HCT116 (cell line): ENCODE data around the gene RBM38. TPM values are rescaled to one million over a fixed set of nuclear protein-coding genes. Genes with fewer than 3 reads are reported as not detected.

ENCODE experiments used
- ATAC-seq: fragments of 200-7000 bp; cut with Tn5 transposase; 2 replicates; pipeline ENCODE4 v1.9.1; 2020; ENCODE audit warnings: mild to moderate bottlenecking, moderate library complexity
- BruUV-seq: library from RNA; stranded (reverse); fragments of 400-500 nt; replicated peaks from 2 replicates; lab custom pipeline; 2021; lab: Mats Ljungman, UMichigan
- CTCF ChIA-PET: fragments of 300-600 bp; sonication (Branson Sonifier 250); formaldehyde crosslinking; loops from one replicate; lab custom pipeline; 2021; ENCODE audit warnings: antibody characterized with exemption; lab: Charles Lee
- POLR2A ChIA-PET: fragments of 300-600, 350-600 bp; sonication (Branson Sonifier 250); formaldehyde crosslinking; loops from one replicate; lab custom pipeline; 2021; ENCODE audit warnings: antibody characterized with exemption; lab: Charles Lee
- RAD21 ChIA-PET, 2 experiments: fragments of 300-600 bp; sonication (Branson Sonifier 250); formaldehyde crosslinking; loops; one replicate each; lab custom pipeline; 2023; ENCODE audit warnings: low total read pairs in 2 of 2; ENCODE audit not compliant: uncharacterized antibody in 2 of 2, unreplicated experiment in 2 of 2, low non-redundant PET in 1 of 2; lab: Charles Lee
- DNase-seq: peaks from one replicate; pipeline ENCODE4 v3.0.0-alpha.2; 2010; ENCODE audit warnings: low read depth, low spot score
- H2AFZ ChIP-seq: fragments of 200-600 bp; shearing (Covaris generic), sonication (generic); 2 replicates; pipeline ENCODE4 v1.6.1; 2017; ENCODE audit warnings: low read depth, mixed run types, mixed read lengths, antibody characterized with exemption, low read length; ENCODE audit not compliant: poor library complexity, severe bottlenecking
- H3K27ac ChIP-seq: 2 replicates; pipeline ENCODE4 v1.5.1; 2012; ENCODE audit warnings: low read depth, low read length
- H3K27me3 ChIP-seq: fragments of 200-600 bp; sonication (generic); 2 replicates; pipeline ENCODE4 v1.6.1; 2016; ENCODE audit warnings: mixed run types, low read length, mixed read lengths; ENCODE audit not compliant: insufficient read depth
- H3K36me3 ChIP-seq, 2 experiments: fragments of 200-500 bp in 1 of 2; fragments of 200-600 bp in 1 of 2; sonication (Bioruptor generic) in 1 of 2; sonication (generic) in 1 of 2; 2 replicates each; pipeline versions ENCODE4 v1.5.1 to v1.6.1; 2014 to 2016; ENCODE audit warnings: low read length in 2 of 2, inconsistent platforms in 1 of 2, mixed read lengths in 1 of 2, mixed run types in 1 of 2; ENCODE audit not compliant: insufficient read depth in 2 of 2, control insufficient read depth in 1 of 2
- H3K4me1 ChIP-seq, 2 experiments: fragments of 200-600 bp in 1 of 2; sonication (generic) in 1 of 2; 2 replicates each; pipeline versions ENCODE4 v1.5.1 to v1.6.1; 2012 to 2017; ENCODE audit warnings: low read length in 2 of 2, inconsistent platforms in 1 of 2, mild to moderate bottlenecking in 1 of 2, mixed read lengths in 1 of 2, mixed run types in 1 of 2, moderate library complexity in 1 of 2; ENCODE audit not compliant: insufficient read depth in 2 of 2, control insufficient read depth in 1 of 2
- H3K4me2 ChIP-seq: fragments of 200-600 bp; sonication (generic); 2 replicates; pipeline ENCODE4 v1.6.1; 2017; ENCODE audit warnings: mixed run types, low read length, mixed read lengths
- H3K4me3 ChIP-seq, 2 experiments: fragments of 200-600 bp in 1 of 2; sonication (generic) in 1 of 2; replicated peaks in 1 of 2; 2 replicates each; pipeline ENCODE4 v1.5.1; 2011 to 2016; ENCODE audit warnings: low read length in 2 of 2, control low read depth in 1 of 2, low read depth in 1 of 2, mild to moderate bottlenecking in 1 of 2, mixed read lengths in 1 of 2, mixed run types in 1 of 2
- H3K79me2 ChIP-seq: fragments of 200-600 bp; sonication (generic); 2 replicates; pipeline ENCODE4 v1.6.1; 2017; ENCODE audit warnings: mild to moderate bottlenecking, mixed run types, low read length, moderate library complexity, mixed read lengths; ENCODE audit not compliant: insufficient read depth
- H3K9ac ChIP-seq: fragments of 200-600 bp; sonication (generic); 2 replicates; pipeline ENCODE4 v1.6.1; 2016; ENCODE audit warnings: low read length, mixed read lengths
- H3K9me2 ChIP-seq: fragments of 200-600 bp; sonication (generic), shearing (Covaris generic); 2 replicates; pipeline ENCODE4 v1.6.1; 2017; ENCODE audit warnings: mixed run types, mild to moderate bottlenecking, moderate library complexity; ENCODE audit not compliant: insufficient read depth
- H3K9me3 ChIP-seq, 2 experiments: fragments of 200-500 bp in 1 of 2; fragments of 200-600 bp in 1 of 2; sonication (Bioruptor generic) in 1 of 2; sonication (generic) in 1 of 2; 2 replicates each; pipeline ENCODE4 v1.6.1; 2014 to 2017; ENCODE audit warnings: low read length in 2 of 2, mixed read lengths in 2 of 2, inconsistent platforms in 1 of 2, low read depth in 1 of 2, mild to moderate bottlenecking in 1 of 2, mixed run types in 1 of 2, moderate library complexity in 1 of 2; ENCODE audit not compliant: control insufficient read depth in 1 of 2, insufficient read depth in 1 of 2
- H4K20me1 ChIP-seq: fragments of 200-600 bp; sonication (generic), shearing (Covaris generic); 2 replicates; pipeline ENCODE4 v1.6.1; 2017; ENCODE audit warnings: mixed run types, mild to moderate bottlenecking, moderate library complexity; ENCODE audit not compliant: insufficient read depth
- ELF1 ChIP-seq: IDR thresholded peaks from 2 replicates; pipeline ENCODE4 v1.6.1; 2012; ENCODE audit warnings: low read depth, borderline replicate concordance
- EZH2phosphoT487 ChIP-seq: fragments of 200-600 bp; IDR thresholded peaks from 2 replicates; pipeline ENCODE4 v1.6.1; 2018; ENCODE audit warnings: antibody characterized with exemption, borderline replicate concordance
- JUND ChIP-seq: IDR thresholded peaks from 2 replicates; pipeline ENCODE4 v1.6.1; 2012
- MAX ChIP-seq: IDR thresholded peaks from 2 replicates; pipeline ENCODE4 v1.6.1; 2012
- RAD21 ChIP-seq: IDR thresholded peaks from 2 replicates; pipeline ENCODE4 v1.6.1; 2012; ENCODE audit warnings: low read depth, mild to moderate bottlenecking
- SRF ChIP-seq: IDR thresholded peaks from 2 replicates; pipeline ENCODE4 v1.6.1; 2012; ENCODE audit warnings: low read depth
- TCF7L2 ChIP-seq: IDR thresholded peaks from 2 replicates; pipeline ENCODE4 v1.7.0; 2011; ENCODE audit warnings: borderline replicate concordance, inconsistent platforms; ENCODE audit not compliant: insufficient read depth, insufficient read length; ENCODE audit errors: extremely low read depth
- YY1 ChIP-seq: IDR thresholded peaks from 2 replicates; pipeline ENCODE4 v1.6.1; 2011; ENCODE audit warnings: low read length, low read depth, moderate library complexity, mild to moderate bottlenecking; ENCODE audit not compliant: insufficient replicate concordance; ENCODE audit errors: extremely low read depth
- ZFX ChIP-seq: fragments of 450-650 bp; IDR thresholded peaks from 2 replicates; pipeline ENCODE4 v1.6.1; 2017
- intact Hi-C: fragments of 100-400 bp; cut with micrococcal nuclease; formaldehyde crosslinking; loops from 2 replicates; pipeline ENCODE4 v1.10.0; 2022
- total RNA-seq: library from RNA; stranded (reverse); gene quantifications from one replicate; pipeline ENCODE4 v1.2.1, GENCODE V29; 2021; ENCODE audit not compliant: unreplicated experiment
- TF ChIP-seq, protein P1 (sequence below): IDR thresholded peaks from 2 replicates; pipeline ENCODE4 v1.6.1; 2011; ENCODE audit warnings: mild to moderate bottlenecking, low read length, moderate library complexity; ENCODE audit not compliant: insufficient replicate concordance; ENCODE audit errors: extremely low read depth

Gene RBM38
- total RNA-seq, 1 experiment from 2014 or later = 36.2 TPM

DNA sequence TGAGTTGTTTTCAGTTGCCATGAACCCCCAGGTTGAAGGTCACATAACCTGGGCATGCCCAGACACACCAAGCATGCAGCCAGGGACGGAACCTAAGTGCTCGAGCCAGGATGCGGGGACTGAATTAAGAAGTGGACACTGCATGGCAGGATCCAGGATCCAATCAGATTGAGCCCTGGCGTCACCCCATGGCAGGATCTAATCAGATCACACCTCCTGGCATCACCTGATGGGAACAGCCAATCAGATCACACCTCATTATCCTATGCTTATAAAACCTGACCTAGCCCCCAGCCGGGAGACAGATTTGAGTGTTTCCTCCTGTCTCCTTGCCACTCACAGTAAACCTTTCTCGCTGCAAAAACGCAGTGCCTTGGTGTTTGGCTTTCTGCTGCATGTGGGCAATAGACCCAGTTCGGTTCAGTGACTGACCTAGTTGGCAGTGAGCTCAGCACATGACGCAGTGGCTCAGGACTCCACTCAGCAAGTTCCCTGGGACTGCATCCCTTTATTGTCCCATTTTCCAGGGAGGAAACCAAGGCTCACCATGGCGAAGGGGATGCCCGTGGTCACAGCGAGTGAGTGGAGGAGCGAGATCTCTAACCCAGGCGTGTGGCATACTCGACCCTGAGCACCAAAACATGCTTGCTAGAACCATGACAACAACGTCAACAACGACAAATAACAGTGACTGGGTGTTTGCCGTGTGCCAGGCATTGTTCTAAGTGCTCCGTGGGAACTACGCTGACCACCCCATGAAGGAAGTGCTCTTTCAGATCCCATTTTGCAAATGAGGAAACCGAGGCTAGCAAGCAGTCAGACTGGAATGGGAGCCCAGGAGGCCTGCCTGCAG, 66.3 kb downstream of the RBM38 start:
- POLR2A ChIA-PET = no interaction called here
- CTCF ChIA-PET = no interaction called here
- H3K36me3 ChIP-seq = no peaks in the 10 kb centered on the region
- no TSS peak for BruUV-seq
- H3K9me2 ChIP-seq = no peaks in the 10 kb centered on the region
- H3K79me2 ChIP-seq = no peaks in the 10 kb centered on the region
- H3K9ac ChIP-seq = no peak overlapping the region
- H3K9me3 ChIP-seq = no peaks in the 10 kb centered on the region; a peak in 1 of 4 replicates
- no peaks in the 10 kb centered on the region for H3K27me3 ChIP-seq
- no peak for ATAC-seq
- H4K20me1 ChIP-seq = no peaks in the 10 kb centered on the region
- no peak overlapping the region for H3K4me2 ChIP-seq
- H2AFZ ChIP-seq = no peak overlapping the region
- no peak overlapping the region for H3K4me3 ChIP-seq
- H3K4me1 ChIP-seq = peaks cover 0 to 5% of the 10 kb centered on the region in 2 experiments; a peak in 1 of 4 replicates
- no peak for DNase-seq
- RAD21 ChIA-PET = no interaction called here
- intact Hi-C loops = no loop called here
- TF ChIP-seq ZFX (no peak), JUND (no peak), ELF1 (no peak)
- H3K27ac ChIP-seq = no peak overlapping the region

GRCh38 chr20:57458400-57459160, 67.4 kb downstream of the RBM38 start:
- CTCF ChIA-PET = no interaction called here
- TF ChIP-seq TCF7L2 = no peak
- no peak for TF ChIP-seq YY1
- TF ChIP-seq SRF = no peak
- no peak for TF ChIP-seq JUND
- no peak for TF ChIP-seq MAX
- TF ChIP-seq EZH2phosphoT487 = no peak
- TF ChIP-seq, protein P1, sequence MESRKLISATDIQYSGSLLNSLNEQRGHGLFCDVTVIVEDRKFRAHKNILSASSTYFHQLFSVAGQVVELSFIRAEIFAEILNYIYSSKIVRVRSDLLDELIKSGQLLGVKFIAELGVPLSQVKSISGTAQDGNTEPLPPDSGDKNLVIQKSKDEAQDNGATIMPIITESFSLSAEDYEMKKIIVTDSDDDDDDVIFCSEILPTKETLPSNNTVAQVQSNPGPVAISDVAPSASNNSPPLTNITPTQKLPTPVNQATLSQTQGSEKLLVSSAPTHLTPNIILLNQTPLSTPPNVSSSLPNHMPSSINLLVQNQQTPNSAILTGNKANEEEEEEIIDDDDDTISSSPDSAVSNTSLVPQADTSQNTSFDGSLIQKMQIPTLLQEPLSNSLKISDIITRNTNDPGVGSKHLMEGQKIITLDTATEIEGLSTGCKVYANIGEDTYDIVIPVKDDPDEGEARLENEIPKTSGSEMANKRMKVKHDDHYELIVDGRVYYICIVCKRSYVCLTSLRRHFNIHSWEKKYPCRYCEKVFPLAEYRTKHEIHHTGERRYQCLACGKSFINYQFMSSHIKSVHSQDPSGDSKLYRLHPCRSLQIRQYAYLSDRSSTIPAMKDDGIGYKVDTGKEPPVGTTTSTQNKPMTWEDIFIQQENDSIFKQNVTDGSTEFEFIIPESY = no peak
- no peak for TF ChIP-seq RAD21
- TF ChIP-seq, all 23 proteins: peak for 0

More at GRCh38 chr20:57458400-57459160, 67.4 kb downstream of the RBM38 start:
- no peak for DNase-seq
- no peak for ATAC-seq
- Histone ChIP-seq H3K27me3 (no peaks in the 10 kb centered on the region), H3K4me3 (no peak overlapping the region), H3K9me2 (no peaks in the 10 kb centered on the region), H4K20me1 (no peaks in the 10 kb centered on the region), H3K4me1 (peaks cover 0 to 5% of the 10 kb centered on the region in 2 experiments; a peak in 1 of 4 replicates), H3K4me2 (no peak overlapping the region), H3K36me3 (no peaks in the 10 kb centered on the region), H3K27ac (no peak overlapping the region), H3K9me3 (no peaks in the 10 kb centered on the region; a peak in 1 of 4 replicates), H3K9ac (no peak overlapping the region), H3K79me2 (no peaks in the 10 kb centered on the region), H2AFZ (no peak overlapping the region)
- POLR2A ChIA-PET = no interaction called here
- BruUV-seq = no TSS peak
- RAD21 ChIA-PET = no interaction called here
- intact Hi-C loops = no loop called here
